RPMI8226 (cell line): ENCODE results near the gene SEMA4B.
"Not testable (repeated sequence)": the region's sequence is repeated elsewhere in the genome, so short reads cannot be mapped to it uniquely, and the experiment has no call there.

Experiments used
- DNase-seq: peaks from one replicate; pipeline ENCODE4 v3.0.0-alpha.2; 2015

The SEMA4B gene

GRCh38 chr15:90178468-90179435, 22.4 kb upstream of the SEMA4B start:
- DNase-seq: peak; percentile 71

GRCh38 chr15:90181776-90182175, 19.4 kb upstream of the SEMA4B start:
- no peak for DNase-seq

- peak; percentile 95 for DNase-seq
These were observed 16.9 kb upstream of the SEMA4B start for GRCh38 chr15:90184119-90184785.

GRCh38 chr15:90184786-90185704, 16.1 kb upstream of the SEMA4B start:
- peak; percentile 97 for DNase-seq

GRCh38 chr15:90187257-90187868, 13.8 kb upstream of the SEMA4B start:
- DNase-seq: no peak

GRCh38 chr15:90188065-90188464, 13.1 kb upstream of the SEMA4B start:
- not testable (repeated sequence) for DNase-seq

GRCh38 chr15:90188914-90189748, 12.0 kb upstream of the SEMA4B start:
- DNase-seq: peak; percentile 36

- DNase-seq: peak; percentile 65
These were observed 11.2 kb upstream of the SEMA4B start for GRCh38 chr15:90189781-90190467.

GRCh38 chr15:90190606-90191343, 10.4 kb upstream of the SEMA4B start:
- peak; percentile 98 for DNase-seq

- DNase-seq: no peak
These were observed 9.8 kb upstream of the SEMA4B start for GRCh38 chr15:90191344-90191687.

- DNase-seq: peak; percentile 100
These were observed 9.2 kb upstream of the SEMA4B start for GRCh38 chr15:90191794-90192509.

- no peak for DNase-seq
These were observed 8.0 kb upstream of the SEMA4B start for GRCh38 chr15:90192961-90193786.

- DNase-seq: peak; percentile 40
These were observed 6.5 kb upstream of the SEMA4B start for GRCh38 chr15:90194655-90195054.

- DNase-seq: peak; percentile 20
These were observed 498 bp upstream of the SEMA4B start for GRCh38 chr15:90200534-90201129.

GRCh38 chr15:90201944-90202375, 830 bp downstream of the SEMA4B start:
- no peak for DNase-seq

GRCh38 chr15:90202929-90203328, 1.8 kb downstream of the SEMA4B start:
- no peak for DNase-seq

GRCh38 chr15:90203473-90203872, 2.3 kb downstream of the SEMA4B start:
- DNase-seq: no peak

- no peak for DNase-seq
These were observed 2.8 kb downstream of the SEMA4B start for GRCh38 chr15:90203922-90204321.
